IMR-90 (cell line): Measurements from ENCODE around the gene DLX6. TPM values are rescaled to one million over a fixed set of nuclear protein-coding genes. Genes with fewer than 3 reads are reported as not detected.

Source experiments
- ATAC-seq: fragments of 200-7000 bp; cut with Tn5 transposase; 2 replicates; pipeline ENCODE4 v1.9.1; 2020; ENCODE audit warnings: low read depth, mild to moderate bottlenecking, moderate library complexity
- BruUV-seq: library from RNA; stranded (reverse); fragments of 400-500 nt; replicated peaks from 2 replicates; lab custom pipeline; 2021; lab: Mats Ljungman, UMichigan
- CTCF ChIA-PET: fragments of 300-600 bp; formaldehyde crosslinking; extraction: SDS; loops from one replicate; lab custom pipeline; 2021; ENCODE audit warnings: antibody characterized with exemption; lab: Yijun Ruan, JAX
- POLR2A ChIA-PET: fragments of 300-600 bp; sonication (Branson Sonifier 250); formaldehyde crosslinking; loops from one replicate; lab custom pipeline; 2022; ENCODE audit warnings: antibody characterized with exemption; ENCODE audit not compliant: unreplicated experiment; lab: Charles Lee
- DNase-seq: peaks from one replicate; pipeline ENCODE4 v3.0.0; 2013
- H2AFZ ChIP-seq: replicated peaks from 2 replicates; pipeline ENCODE3; 2013; ENCODE audit warnings: low read length, mild to moderate bottlenecking; ENCODE audit not compliant: poor library complexity
- H2AK5ac ChIP-seq: 2 replicates; pipeline ENCODE4 v1.6.1; 2013; ENCODE audit warnings: low read depth, low read length, inconsistent platforms
- H2AK9ac ChIP-seq: replicated peaks from 2 replicates; pipeline ENCODE3; 2013; ENCODE audit warnings: mild to moderate bottlenecking, low read depth, low read length, moderate library complexity; ENCODE audit not compliant: poor library complexity
- H2BK120ac ChIP-seq: 2 replicates; pipeline ENCODE4 v1.6.1; 2013; ENCODE audit warnings: low read depth, low read length, inconsistent platforms
- H2BK15ac ChIP-seq: 3 replicates; pipeline ENCODE4 v1.6.1; 2013; ENCODE audit warnings: low read depth, low read length, inconsistent platforms
- H2BK20ac ChIP-seq: 2 replicates; pipeline ENCODE4 v1.6.1; 2013; ENCODE audit warnings: low read depth, mild to moderate bottlenecking, inconsistent platforms, low read length, moderate library complexity
- H2BK5ac ChIP-seq: 2 replicates; pipeline ENCODE4 v1.6.1; 2013; ENCODE audit warnings: mild to moderate bottlenecking, low read depth, low read length, inconsistent platforms; ENCODE audit not compliant: poor library complexity, severe bottlenecking
- H3K14ac ChIP-seq: replicated peaks from 2 replicates; pipeline ENCODE4 v1.6.1; 2013; ENCODE audit warnings: low read depth, low read length, inconsistent platforms
- H3K18ac ChIP-seq: 2 replicates; pipeline ENCODE4 v1.6.1; 2013; ENCODE audit warnings: low read depth, low read length, control low read depth
- H3K23ac ChIP-seq: 2 replicates; pipeline ENCODE4 v1.6.1; 2013; ENCODE audit warnings: low read depth, low read length, inconsistent platforms
- H3K27ac ChIP-seq: 2 replicates; pipeline ENCODE4 v1.5.1; 2013; ENCODE audit warnings: mild to moderate bottlenecking, control low read depth, low read length; ENCODE audit not compliant: insufficient read depth
- H3K27me3 ChIP-seq: 2 replicates; pipeline ENCODE4 v1.6.1; 2013; ENCODE audit warnings: low read length; ENCODE audit not compliant: control insufficient read depth, insufficient read depth
- H3K36me3 ChIP-seq: 2 replicates; pipeline ENCODE4 v1.6.1; 2013; ENCODE audit warnings: low read length, mixed read lengths; ENCODE audit not compliant: control insufficient read depth, insufficient read depth
- H3K4ac ChIP-seq: 2 replicates; pipeline ENCODE4 v1.6.1; 2013; ENCODE audit warnings: low read depth, low read length, inconsistent platforms
- H3K4me1 ChIP-seq: 2 replicates; pipeline ENCODE4 v1.6.1; 2013; ENCODE audit warnings: low read length, mixed read lengths; ENCODE audit not compliant: control insufficient read depth, insufficient read depth
- H3K4me2 ChIP-seq: 2 replicates; pipeline ENCODE4 v1.6.1; 2013; ENCODE audit warnings: low read depth, mild to moderate bottlenecking, control low read depth, low read length, moderate library complexity
- H3K4me3 ChIP-seq: 2 replicates; pipeline ENCODE4 v1.5.1; 2013; ENCODE audit warnings: low read depth, mild to moderate bottlenecking, control low read depth, low read length, moderate library complexity; ENCODE audit not compliant: insufficient read depth
- H3K56ac ChIP-seq: 2 replicates; pipeline ENCODE4 v1.6.1; 2013; ENCODE audit warnings: low read length, inconsistent platforms; ENCODE audit not compliant: insufficient read depth; ENCODE audit errors: extremely low read depth
- H3K79me1 ChIP-seq, 2 experiments: 2 replicates each; pipeline ENCODE4 v1.6.1; 2013; ENCODE audit warnings: low read length in 2 of 2, inconsistent platforms in 1 of 2, low read depth in 1 of 2
- H3K9ac ChIP-seq: 2 replicates; pipeline ENCODE4 v1.6.1; 2013; ENCODE audit warnings: low read depth, low read length, control low read depth
- H3K9me1 ChIP-seq: 2 replicates; pipeline ENCODE4 v1.6.1; 2013; ENCODE audit warnings: low read length, inconsistent platforms; ENCODE audit not compliant: insufficient read depth
- H3K9me3 ChIP-seq: 2 replicates; pipeline ENCODE4 v1.6.1; 2013; ENCODE audit warnings: low read length; ENCODE audit not compliant: control insufficient read depth, insufficient read depth
- H4K20me1 ChIP-seq: 2 replicates; pipeline ENCODE4 v1.6.1; 2013; ENCODE audit warnings: low read length, inconsistent platforms; ENCODE audit not compliant: insufficient read depth
- H4K5ac ChIP-seq: 2 replicates; pipeline ENCODE4 v1.6.1; 2013; ENCODE audit warnings: mild to moderate bottlenecking, low read depth, low read length, control low read depth
- H4K8ac ChIP-seq, 2 experiments: 2 replicates each; pipeline ENCODE4 v1.6.1; 2013; ENCODE audit warnings: low read depth in 2 of 2, low read length in 2 of 2, control low read depth in 1 of 2, inconsistent platforms in 1 of 2
- H4K91ac ChIP-seq: 2 replicates; pipeline ENCODE4 v1.6.1; 2013; ENCODE audit warnings: low read depth, low read length, inconsistent platforms; ENCODE audit not compliant: insufficient read depth
- BHLHE40 ChIP-seq: fragments of 150-350 bp; IDR thresholded peaks from 2 replicates; pipeline ENCODE4 v1.6.1; 2016; ENCODE audit warnings: mild to moderate bottlenecking, low read depth, low read length
- NFE2L2 ChIP-seq: fragments of 150-350 bp; IDR thresholded peaks from 2 replicates; pipeline ENCODE4 v1.6.1; 2016; ENCODE audit warnings: low read depth, mild to moderate bottlenecking, low read length
- WGBS, 2 experiments: methylation state at CpG; one replicate each; pipeline versions ENCODE4 v1.1.5 to v1.1.7; 2013; ENCODE audit warnings: missing lambda C conversion rate in 2 of 2; ENCODE audit not compliant: insufficient read length in 1 of 2; ENCODE audit errors: extremely low coverage in 2 of 2; 5-methylcytosine and 5-hydroxymethylcytosine counted together
- dilution Hi-C: fragments of 300-500 bp; cut with HindIII; formaldehyde crosslinking; loops from one replicate; pipeline ENCODE4 v1.14.3; 2018; ENCODE audit warnings: low sequenced_read_pairs; ENCODE audit not compliant: unreplicated experiment
- in situ Hi-C: fragments of 300-500 bp; cut with MboI; formaldehyde crosslinking; loops from 3 replicates; pipeline ENCODE4 v1.14.3; 2019; ENCODE audit warnings: low sequenced_read_pairs, inconsistent platforms, mixed read lengths
- intact Hi-C: fragments of 100-400 bp; cut with micrococcal nuclease; formaldehyde crosslinking; loops from 2 replicates; pipeline ENCODE4 v1.10.0; 2022
- polyA plus RNA-seq, 3 experiments: library from polyadenylated mRNA; depleted of rRNA; stranded (reverse); fragments of >200 nt; gene quantifications; 2 replicates each; pipeline ENCODE4 v1.2.3, GENCODE V29; 2012; ENCODE audit warnings: low replicate concordance in 1 of 3
- total RNA-seq: library from RNA; depleted of rRNA; stranded (reverse); fragments of >200 nt; gene quantifications from 2 replicates; pipeline ENCODE4 v1.2.3, GENCODE V29; 2012

The DLX6 gene
- total and polyA plus RNA-seq, 2 of the 4 experiments (the other 2 are of a cell fraction) = not detected

GRCh38 chr7:97015279-97015678 is 9.9 kb downstream of the DLX6 start:
- CTCF ChIA-PET = interaction anchor here (0.5 kb wide), 1 partner anchor 1006 kb away, joined by 5 read pairs; no protein-coding TSS in a partner anchor
- ATAC-seq (no peak), DNase-seq (no peak)
- Histone ChIP-seq H3K4me2 (no peak overlapping the region), H3K14ac (no peak overlapping the region), H3K23ac (no peak overlapping the region), H3K4me3 (no peak overlapping the region), H2BK5ac (no peak overlapping the region), H4K8ac (no peak overlapping the region), H4K20me1 (no peaks in the 10 kb centered on the region), H2AFZ (no peak overlapping the region), H3K56ac (no peak overlapping the region), H2BK15ac (no peak overlapping the region), H3K79me1 (no peaks in the 10 kb centered on the region), H2BK120ac (no peak overlapping the region), H4K91ac (no peak overlapping the region), H3K9ac (no peak overlapping the region), H3K27me3 (peaks cover 60% of the 10 kb centered on the region), H3K9me1 (no peaks in the 10 kb centered on the region), H3K18ac (no peak overlapping the region), H3K4me1 (no peaks in the 10 kb centered on the region), H2AK5ac (no peak overlapping the region), H3K27ac (no peak overlapping the region), H3K4ac (no peak overlapping the region), H3K9me3 (no peaks in the 10 kb centered on the region), H3K36me3 (no peaks in the 10 kb centered on the region), H4K5ac (no peak overlapping the region), H2AK9ac (no peak overlapping the region), H2BK20ac (no peak overlapping the region)
- BruUV-seq = no TSS peak
- TF ChIP-seq BHLHE40 = no peak
- TF ChIP-seq NFE2L2 = no peak
- WGBS, 2 experiments = no CpG with 5 or more reads among the region's 3 CpGs
- dilution Hi-C loops = no loop called here
- POLR2A ChIA-PET = no interaction called here
- in situ Hi-C loops = no loop called here
- intact Hi-C loops = no loop called here
